ENCODE measurements around the gene MS4A14. TPM values are rescaled to one million over a fixed set of nuclear protein-coding genes. Genes with fewer than 3 reads are reported as not detected.

MS4A14 gene
- 1 to 10 TPM in 3 of 4 donors, under 1 TPM in 1; 0.39 to 8.7 (median 4.1) TPM for total RNA-seq

- Histone ChIP-seq H3K9me3 (no peaks in the 10 kb centered on the region), H3K36me3 (no peaks in the 10 kb centered on the region), H3K4me1 (no peaks in the 10 kb centered on the region), H3K27me3 (no peaks in the 10 kb centered on the region), H3K27ac (no peak within 1 kb of the TSS), H3K4me3 (no peak within 1 kb of the TSS)
- TF ChIP-seq POLR2A (IDR thresholded peaks at IDR 0.05) (no peak), EP300 (IDR thresholded peaks at IDR 0.05) (no peak), CTCF (IDR thresholded peaks at IDR 0.05) (no peak)
- WGBS, 2 donors, result 68 to 69% methylated on average over 3 of the region's 3 CpGs
- DNase-seq (ENCODE audit: low spot score in 2 of 2), result no peak
These were observed at the start of gene MS4A14 for GRCh38 chr11:60396382-60396781. TSS of gene MS4A14 (plus strand) at chr11:60396459. CDS start at chr11:60396579, 120 bp downstream.

- no peak overlapping the region for H3K27ac ChIP-seq
- DNase-seq (ENCODE audit: low spot score in 2 of 2), result no peak
- no peaks in the 10 kb centered on the region for H3K9me3 ChIP-seq
- H3K27me3 ChIP-seq, result no peaks in the 10 kb centered on the region
- 85 to 95% methylated on average over 2 of the region's 2 CpGs for WGBS, 2 donors
- H3K4me3 ChIP-seq, result no peak overlapping the region
- no peak for TF ChIP-seq CTCF (IDR thresholded peaks at IDR 0.05)
- no peak for TF ChIP-seq POLR2A (IDR thresholded peaks at IDR 0.05)
- no peaks in the 10 kb centered on the region for H3K36me3 ChIP-seq
- H3K4me1 ChIP-seq, result no peaks in the 10 kb centered on the region
These were observed 49.0 kb upstream of the MS4A14 start for GRCh38 chr11:60347084-60347797.

- no peak for DNase-seq (ENCODE audit: low spot score in 2 of 2)
- no peaks in the 10 kb centered on the region for H3K4me1 ChIP-seq
- no peaks in the 10 kb centered on the region for H3K36me3 ChIP-seq
- TF ChIP-seq POLR2A (IDR thresholded peaks at IDR 0.05) (no peak), CTCF (IDR thresholded peaks at IDR 0.05) (no peak), EP300 (IDR thresholded peaks at IDR 0.05) (no peak)
- 55 to 62% methylated on average over 2 of the region's 2 CpGs for WGBS, 2 donors
- H3K27me3 ChIP-seq, result no peaks in the 10 kb centered on the region
- no peak overlapping the region for H3K27ac ChIP-seq
- no peak overlapping the region for H3K4me3 ChIP-seq
- no peaks in the 10 kb centered on the region for H3K9me3 ChIP-seq
These were observed 48.1 kb upstream of the MS4A14 start for GRCh38 chr11:60348116-60348515.

GRCh38 chr11:60349990-60350389 lies 46.3 kb upstream of the MS4A14 start:
- H3K9me3 ChIP-seq, result no peaks in the 10 kb centered on the region
- H3K4me3 ChIP-seq, result no peak overlapping the region
- H3K36me3 ChIP-seq, result no peaks in the 10 kb centered on the region
- no peaks in the 10 kb centered on the region for H3K4me1 ChIP-seq
- WGBS, 2 donors, result 82 to 96% methylated on average over 1 of the region's 1 CpG
- TF ChIP-seq CTCF (IDR thresholded peaks at IDR 0.05), result no peak
- no peak for TF ChIP-seq EP300 (IDR thresholded peaks at IDR 0.05)
- no peak for TF ChIP-seq POLR2A (IDR thresholded peaks at IDR 0.05)
- DNase-seq (ENCODE audit: low spot score in 2 of 2), result no peak
- H3K27ac ChIP-seq, result no peak overlapping the region
- no peaks in the 10 kb centered on the region for H3K27me3 ChIP-seq

- no peak for DNase-seq (ENCODE audit: low spot score in 2 of 2)
- H3K36me3 ChIP-seq, result no peaks in the 10 kb centered on the region
- H3K4me3 ChIP-seq, result no peak overlapping the region
- 15 to 32% methylated on average over 2 of the region's 2 CpGs for whole genome bisulfite sequencing, 2 donors
- H3K4me1 ChIP-seq, result no peaks in the 10 kb centered on the region
- peaks cover 0 to 10% (median 0%) of the 10 kb centered on the region in 4 donors for H3K9me3 ChIP-seq
- TF ChIP-seq POLR2A (IDR thresholded peaks at IDR 0.05), result no peak
- no peak for TF ChIP-seq EP300 (IDR thresholded peaks at IDR 0.05)
- TF ChIP-seq CTCF (IDR thresholded peaks at IDR 0.05), result no peak
- H3K27ac ChIP-seq, result no peak overlapping the region
- no peaks in the 10 kb centered on the region for H3K27me3 ChIP-seq
These were observed 38.5 kb upstream of the MS4A14 start for GRCh38 chr11:60357771-60358170.

Measured in tibial nerve (tissue), 4 donors.